ENCODE results near the gene MUSTN1.

The MUSTN1 gene

DNA sequence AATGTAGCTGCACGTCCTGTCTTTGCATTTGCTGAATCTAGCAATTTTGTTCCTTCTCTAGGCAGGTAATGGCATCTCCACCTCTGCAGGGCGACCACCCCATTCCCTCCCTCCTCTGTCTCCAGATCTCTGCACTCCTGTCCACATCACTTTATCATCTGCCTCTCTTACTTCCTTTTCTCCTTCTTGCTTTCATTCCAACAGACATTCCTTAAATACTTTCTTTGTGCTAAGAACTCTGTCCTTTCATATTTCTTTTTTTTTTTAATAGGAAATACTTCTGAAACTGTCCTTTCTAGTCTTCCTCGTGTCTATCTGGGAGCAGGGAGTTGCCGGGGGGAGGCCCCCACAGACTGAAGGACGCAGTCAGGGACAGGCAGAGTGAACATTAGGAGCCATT, 33.0 kb downstream of the MUSTN1 start:
- TF ChIP-seq CTCF (IDR thresholded peaks at IDR 0.05; ENCODE audit: low read depth, low read length, missing control alignments) = no peak
- DNase-seq (ENCODE audit: low read depth) = no peak
- no peak overlapping the region for H3K4me3 ChIP-seq (ENCODE audit: low read depth, low read length)

DNA sequence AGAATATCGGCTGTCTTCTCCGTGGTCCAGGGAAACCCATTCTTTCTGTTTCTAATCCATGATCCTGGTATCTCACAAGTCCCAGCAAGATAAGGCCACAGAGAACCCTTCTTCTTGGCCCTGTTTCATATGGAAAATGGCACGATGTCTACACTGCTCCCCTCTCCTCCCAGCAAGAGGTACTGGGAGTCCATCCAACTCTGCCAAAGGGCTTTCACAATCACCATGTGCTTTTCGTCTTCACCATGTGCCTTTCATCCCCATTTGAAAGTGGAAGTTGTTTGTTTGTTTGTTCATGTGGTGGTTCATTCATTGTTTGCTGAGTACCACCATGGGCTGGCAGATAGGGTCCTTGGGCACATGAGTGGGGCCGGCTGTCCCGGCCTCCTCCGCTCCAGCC, 34.7 kb downstream of the MUSTN1 start:
- no peak overlapping the region for H3K4me3 ChIP-seq (ENCODE audit: low read depth, low read length)
- DNase-seq (ENCODE audit: low read depth) = no peak
- TF ChIP-seq CTCF (IDR thresholded peaks at IDR 0.05; ENCODE audit: low read depth, low read length, missing control alignments) = no peak

GRCh38 chr3:52798978-52799476, 35.8 kb downstream of the MUSTN1 start:
- peak; percentile 79 for TF ChIP-seq CTCF (IDR thresholded peaks at IDR 0.05; ENCODE audit: low read depth, low read length, missing control alignments)
- H3K4me3 ChIP-seq (ENCODE audit: low read depth, low read length) = no peak overlapping the region
- no peak for DNase-seq (ENCODE audit: low read depth)

DNA sequence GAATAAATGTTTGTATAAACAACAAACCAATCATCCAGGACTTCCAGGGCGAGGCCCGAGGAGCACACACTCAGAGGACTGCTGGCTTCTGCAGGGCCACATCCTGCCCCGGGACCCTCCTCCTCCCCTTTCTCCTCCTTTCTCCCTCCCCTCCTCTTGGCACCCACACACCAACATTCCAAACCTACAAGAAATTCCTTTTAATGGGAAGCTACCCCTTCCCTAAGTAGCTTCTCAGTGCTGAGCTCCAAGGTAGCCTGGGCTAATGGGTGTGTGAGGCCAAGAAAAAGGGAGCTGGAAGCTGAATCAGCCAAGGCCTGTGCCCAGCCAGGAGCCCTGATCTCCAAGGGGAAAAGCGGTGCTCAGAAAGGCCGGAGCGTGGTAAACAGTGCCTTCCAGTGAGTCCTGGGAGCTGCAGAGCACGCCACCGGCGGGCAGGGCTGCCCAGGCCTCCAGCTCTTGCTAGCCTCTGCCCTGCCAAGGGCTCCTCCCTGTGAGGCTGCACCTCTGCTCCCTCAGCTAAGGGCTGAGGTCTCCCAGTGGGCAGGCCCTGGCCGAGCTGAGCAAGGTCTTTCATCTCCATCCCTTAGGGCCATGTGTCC, 36.3 kb downstream of the MUSTN1 start:
- no peak for DNase-seq (ENCODE audit: low read depth)
- no peak for TF ChIP-seq CTCF (IDR thresholded peaks at IDR 0.05; ENCODE audit: low read depth, low read length, missing control alignments)

GRCh38 chr3:52796411-52796810, 38.4 kb downstream of the MUSTN1 start:
- no peak for TF ChIP-seq CTCF (IDR thresholded peaks at IDR 0.05; ENCODE audit: low read depth, low read length, missing control alignments)
- no peak for DNase-seq (ENCODE audit: low read depth)
- no peak overlapping the region for H3K4me3 ChIP-seq (ENCODE audit: low read depth, low read length)

More for the DNA sequence above, 36.3 kb downstream of the MUSTN1 start:
- H3K4me3 ChIP-seq (ENCODE audit: low read depth, low read length) = no peak overlapping the region

DNA sequence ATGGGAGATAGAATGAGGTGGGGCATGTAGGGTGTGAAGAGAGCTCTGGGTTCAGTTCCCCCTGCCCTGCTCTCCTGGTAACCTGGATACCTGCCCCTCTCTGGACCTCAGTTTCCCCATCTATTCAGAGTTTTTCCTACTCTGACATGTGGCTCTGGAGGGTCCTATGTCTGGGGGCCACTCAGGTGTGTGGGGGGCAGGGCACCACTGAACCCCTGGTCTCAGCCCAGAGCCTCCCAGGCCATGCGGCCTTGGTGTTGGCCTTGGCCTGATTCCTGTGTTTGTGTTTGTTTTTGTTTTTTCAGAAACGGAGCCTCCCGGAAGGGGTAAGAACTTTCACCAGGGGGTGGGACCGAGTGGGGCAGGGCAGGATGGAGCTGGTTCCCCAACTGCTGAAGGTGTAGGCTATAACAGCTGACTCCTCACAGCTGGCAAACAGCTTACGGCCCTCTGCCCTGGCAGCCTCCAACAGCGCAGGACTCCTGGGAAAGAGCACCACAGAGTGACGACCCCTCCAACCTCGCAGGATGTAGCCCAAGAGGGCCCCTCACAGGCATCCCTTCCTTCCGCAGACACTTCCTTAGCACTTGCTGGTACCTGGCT, 39.4 kb downstream of the MUSTN1 start:
- no peak for DNase-seq (ENCODE audit: low read depth)
- TF ChIP-seq CTCF (IDR thresholded peaks at IDR 0.05; ENCODE audit: low read depth, low read length, missing control alignments) = no peak
- H3K4me3 ChIP-seq (ENCODE audit: low read depth, low read length) = no peak overlapping the region

DNA sequence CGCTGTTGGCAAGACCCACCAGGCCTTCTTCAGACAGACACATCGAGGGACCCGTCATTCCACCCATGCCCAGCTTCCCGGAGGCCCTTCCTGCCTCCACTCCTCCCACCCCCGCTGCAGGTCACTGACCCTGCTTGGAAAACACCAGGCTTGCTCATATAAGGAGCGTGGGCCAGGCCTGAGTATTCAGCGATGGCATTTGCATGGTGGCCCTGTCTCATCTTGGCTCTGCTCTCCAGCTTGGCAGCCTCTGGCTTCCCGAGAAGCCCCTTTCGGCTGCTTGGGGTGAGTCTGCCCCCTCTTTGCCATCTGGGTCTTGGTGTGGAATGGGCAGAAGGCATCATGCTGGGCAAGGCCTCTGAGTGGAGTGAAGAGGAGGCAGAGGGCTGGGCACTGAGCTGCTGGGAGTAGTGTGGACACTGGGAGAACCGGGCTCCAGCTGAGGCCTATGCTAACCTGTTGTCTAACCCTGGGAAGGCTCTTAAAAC, 40.2 kb downstream of the MUSTN1 start, which contains the start of gene ITIH3:
Gene ITIH3 (plus strand): TSS at position 185 of the 488 bp plus-strand sequence. CDS start 8 bp downstream, at position 193.
- no peak for TF ChIP-seq CTCF (IDR thresholded peaks at IDR 0.05; ENCODE audit: low read depth, low read length, missing control alignments)
- no peak for DNase-seq (ENCODE audit: low read depth)
- no peak within 1 kb of the TSS for H3K4me3 ChIP-seq (ENCODE audit: low read depth, low read length)
